NCI-H2171 treated with DMSO at 0.1 percent for 48 hours (cell line): ENCODE data around the gene GIGYF2.
A peak's percentile ranks its signal among the peaks of the same experiment; 100 is the strongest.
"Not testable (repeated sequence)": the region's sequence is repeated elsewhere in the genome, so short reads cannot be mapped to it uniquely, and the experiment has no call there.

Source experiments
- DNase-seq: peaks from one replicate; lab custom pipeline; 2025; lab: John Stamatoyannopoulos, UW

The GIGYF2 gene

GRCh38 chr2:232809349-232810124, 112.4 kb downstream of the GIGYF2 start:
- no peak for DNase-seq

- no peak for DNase-seq
These were observed 113.3 kb downstream of the GIGYF2 start for GRCh38 chr2:232810444-232810843.

GRCh38 chr2:232815569-232815968, 118.4 kb downstream of the GIGYF2 start:
- no peak for DNase-seq

GRCh38 chr2:232816657-232817056, 119.5 kb downstream of the GIGYF2 start:
- DNase-seq: no peak

GRCh38 chr2:232817756-232818155, 120.6 kb downstream of the GIGYF2 start:
- no peak for DNase-seq

- no peak for DNase-seq
These were observed 132.9 kb downstream of the GIGYF2 start for GRCh38 chr2:232829988-232830387.

- DNase-seq: no peak
These were observed 134.4 kb downstream of the GIGYF2 start for GRCh38 chr2:232831496-232831895.

GRCh38 chr2:232833830-232834229, 136.7 kb downstream of the GIGYF2 start:
- DNase-seq: no peak

GRCh38 chr2:232835687-232836208, 138.6 kb downstream of the GIGYF2 start:
- DNase-seq: peak; percentile 54

- DNase-seq: no peak
These were observed 139.8 kb downstream of the GIGYF2 start for GRCh38 chr2:232836934-232837333.

GRCh38 chr2:232838406-232838874, 141.3 kb downstream of the GIGYF2 start:
- no peak for DNase-seq

GRCh38 chr2:232839411-232840079, 142.4 kb downstream of the GIGYF2 start:
- DNase-seq: no peak

- no peak for DNase-seq
These were observed 145.6 kb downstream of the GIGYF2 start for GRCh38 chr2:232842689-232843088.

- no peak for DNase-seq
These were observed 146.7 kb downstream of the GIGYF2 start for GRCh38 chr2:232843834-232844233.

GRCh38 chr2:232846055-232846454, 148.9 kb downstream of the GIGYF2 start:
- DNase-seq: no peak

GRCh38 chr2:232850039-232850438, 152.9 kb downstream of the GIGYF2 start:
- no peak for DNase-seq

GRCh38 chr2:232852081-232852480, 154.9 kb downstream of the GIGYF2 start:
- not testable (repeated sequence) for DNase-seq

- DNase-seq: no peak
These were observed 155.5 kb downstream of the GIGYF2 start for GRCh38 chr2:232852676-232853075.

- no peak for DNase-seq
These were observed 157.0 kb downstream of the GIGYF2 start for GRCh38 chr2:232854082-232854481.

- no peak for DNase-seq
These were observed 160.0 kb downstream of the GIGYF2 start for GRCh38 chr2:232857158-232857563.

- no peak for DNase-seq
These were observed 162.3 kb downstream of the GIGYF2 start for GRCh38 chr2:232859385-232859916.

GRCh38 chr2:232860593-232861241, 163.6 kb downstream of the GIGYF2 start:
- no peak for DNase-seq
